ENCODE data around the gene NPAS3.
"Not testable (repeated sequence)": the region's sequence is repeated elsewhere in the genome, so short reads cannot be mapped to it uniquely, and the experiment has no call there.

The NPAS3 gene

DNA sequence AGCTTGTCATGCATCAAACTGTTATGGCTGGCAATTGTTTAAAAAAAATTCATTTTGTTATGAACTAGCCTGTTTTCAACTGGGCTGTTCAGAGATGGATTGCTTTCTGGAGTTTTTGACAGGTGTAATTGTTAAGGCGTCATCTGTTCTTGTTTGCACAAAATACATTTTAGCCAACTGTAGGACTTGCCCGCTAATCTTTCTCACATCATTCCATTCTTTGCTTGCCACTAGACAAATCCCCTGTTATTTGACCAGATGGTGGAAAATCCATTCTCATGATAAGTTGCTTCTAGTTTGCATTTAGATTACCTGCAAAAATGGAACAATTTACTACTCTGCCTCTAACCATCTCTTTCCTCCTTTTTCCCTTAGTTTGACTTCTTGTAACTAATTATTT is 114.3 kb downstream of the NPAS3 start:
- no peak for DNase-seq
- intact Hi-C loops (cut with DNase I) = no loop called here

- intact Hi-C loops (cut with DNase I) = no loop called here
- DNase-seq = no peak
These were observed 117.5 kb downstream of the NPAS3 start for GRCh38 chr14:33056213-33056612.

DNA sequence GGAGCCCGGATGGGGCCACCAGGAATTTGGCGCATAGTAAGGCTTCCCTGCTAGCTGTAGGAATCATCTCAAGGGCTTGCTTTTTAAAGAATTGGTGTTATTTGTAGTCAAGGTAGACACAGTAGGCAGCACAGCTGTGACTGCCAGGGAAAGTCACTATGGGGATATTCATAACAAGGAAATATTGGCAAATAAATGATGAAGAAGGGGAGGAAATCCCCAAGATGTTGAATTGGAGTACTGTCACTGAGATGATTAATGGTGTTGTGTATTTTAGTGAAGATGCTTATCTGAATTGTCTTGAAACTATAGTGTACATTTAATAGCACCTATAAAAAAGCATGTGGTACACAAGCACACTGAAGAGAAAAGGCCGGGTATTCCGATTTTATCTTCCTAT is 118.9 kb downstream of the NPAS3 start:
- intact Hi-C loops (cut with DNase I) = no loop called here
- DNase-seq = no peak

DNA sequence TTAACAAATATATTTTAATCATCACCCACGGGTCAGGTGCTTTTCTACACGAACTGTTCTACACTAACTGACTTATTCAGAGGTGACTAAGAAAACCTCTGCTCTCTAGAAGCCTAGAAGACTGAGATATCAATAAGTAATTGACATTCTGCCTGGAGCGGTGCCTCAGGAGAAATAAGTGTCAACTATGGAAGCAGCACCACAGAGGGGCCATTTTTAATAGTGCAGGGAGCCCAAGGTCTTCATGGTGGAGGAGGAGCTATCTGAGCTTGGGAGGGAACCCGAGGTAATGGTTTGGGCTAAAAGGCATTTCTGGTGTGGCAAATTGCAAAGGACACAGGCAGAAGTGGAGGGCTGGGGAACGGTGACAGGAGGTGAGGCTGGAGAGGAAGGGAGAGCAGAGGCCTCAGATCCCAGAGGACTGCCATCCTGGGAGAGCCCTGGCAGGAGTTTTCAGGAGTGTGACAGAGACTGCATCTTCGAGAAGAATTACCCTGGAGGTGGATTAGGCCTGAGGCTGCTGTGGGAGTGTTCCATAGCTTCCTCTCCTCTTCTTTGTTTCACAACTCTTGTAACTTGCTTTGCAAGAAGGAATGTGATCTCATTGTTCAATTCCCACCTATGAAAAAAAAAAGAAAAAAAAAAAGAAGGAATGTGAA is 123.1 kb downstream of the NPAS3 start:
- intact Hi-C loops (cut with DNase I) = no loop called here
- DNase-seq = peak in 11 of 42 donors; percentile 5 to 53 (median 17)

- intact Hi-C loops (cut with DNase I) = no loop called here
- DNase-seq = no peak
These were observed 123.8 kb downstream of the NPAS3 start for GRCh38 chr14:33062476-33062875.

- intact Hi-C loops (cut with DNase I) = no loop called here
- DNase-seq = no peak
These were observed 124.2 kb downstream of the NPAS3 start for GRCh38 chr14:33062881-33063280.

DNA sequence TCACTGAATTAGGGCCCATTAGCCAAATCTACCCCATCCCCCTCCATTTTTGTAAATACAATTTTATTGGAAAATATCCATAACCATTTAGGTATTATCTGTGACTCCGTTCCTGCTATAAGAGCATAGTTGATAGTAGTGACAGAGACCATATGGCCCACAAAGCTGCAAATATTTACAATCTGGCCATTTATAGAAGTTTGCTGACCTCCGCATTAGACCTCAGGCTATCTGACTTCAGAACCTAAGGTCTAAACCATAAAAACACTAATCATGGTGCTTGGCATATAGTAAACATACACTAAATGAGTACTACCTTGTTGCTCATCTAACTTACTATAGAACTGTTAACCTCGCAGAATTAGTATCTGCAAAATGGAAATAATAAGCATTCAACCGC is 124.8 kb downstream of the NPAS3 start:
- intact Hi-C loops (cut with DNase I) = no loop called here
- no peak for DNase-seq

DNA sequence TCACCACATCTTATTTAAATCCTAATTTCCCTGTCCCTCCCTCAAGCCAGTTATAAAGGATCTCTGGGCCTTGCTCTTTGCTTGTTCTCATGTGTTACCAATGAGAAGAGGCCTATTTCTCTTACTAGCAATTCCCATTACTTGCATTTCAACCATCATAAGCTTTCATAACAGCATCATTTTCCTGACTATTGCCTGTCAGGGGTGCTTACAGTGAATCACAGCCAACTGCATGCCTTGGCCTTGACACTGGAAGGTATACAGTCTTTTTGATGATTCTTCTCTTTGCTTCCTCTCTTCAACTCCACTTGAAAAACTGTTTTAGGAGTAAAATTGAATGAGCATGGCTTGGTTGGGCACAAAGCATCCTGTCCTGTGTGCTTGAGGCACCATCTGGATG is 127.0 kb downstream of the NPAS3 start:
- intact Hi-C loops (cut with DNase I) = no loop called here
- DNase-seq = no peak

- no peak for DNase-seq
These were observed 129.4 kb downstream of the NPAS3 start for GRCh38 chr14:33068040-33068439.

GRCh38 chr14:33068626-33069025 is 129.9 kb downstream of the NPAS3 start:
- intact Hi-C loops (cut with DNase I) = no loop called here
- no peak for DNase-seq

More at GRCh38 chr14:33068040-33068439, 129.4 kb downstream of the NPAS3 start:
- intact Hi-C loops (cut with DNase I) = no loop called here

- intact Hi-C loops (cut with DNase I) = no loop called here
- peak in 3 of 42 donors; percentile 4 to 48 (median 42) for DNase-seq
These were observed 131.8 kb downstream of the NPAS3 start for GRCh38 chr14:33070475-33070874.

- intact Hi-C loops (cut with DNase I) = no loop called here
- DNase-seq = no peak
These were observed 134.3 kb downstream of the NPAS3 start for GRCh38 chr14:33073023-33073422.

DNA sequence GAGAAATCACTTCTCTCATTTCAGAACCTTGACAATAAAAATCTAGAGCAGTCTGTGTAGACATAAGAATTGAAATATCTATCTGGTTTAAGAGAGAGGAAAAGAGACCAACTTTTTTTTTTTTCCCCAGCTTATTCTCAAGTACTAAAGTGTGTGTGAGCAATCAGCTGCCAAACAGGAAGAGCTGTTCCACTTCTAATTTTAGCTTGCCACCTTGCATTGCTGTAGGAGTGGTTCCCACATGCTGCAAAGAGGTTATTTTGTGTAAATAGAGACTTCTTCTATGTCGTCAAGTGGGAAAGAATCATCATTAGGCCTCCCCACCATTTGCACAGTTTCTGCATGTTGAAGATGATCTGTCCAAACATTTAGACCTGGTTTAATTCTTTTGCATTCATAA is 142.6 kb downstream of the NPAS3 start:
- intact Hi-C loops (cut with DNase I) = no loop called here
- DNase-seq = no peak

- intact Hi-C loops (cut with DNase I) = no loop called here
- DNase-seq = no peak
These were observed 147.1 kb downstream of the NPAS3 start for GRCh38 chr14:33085799-33086198.

DNA sequence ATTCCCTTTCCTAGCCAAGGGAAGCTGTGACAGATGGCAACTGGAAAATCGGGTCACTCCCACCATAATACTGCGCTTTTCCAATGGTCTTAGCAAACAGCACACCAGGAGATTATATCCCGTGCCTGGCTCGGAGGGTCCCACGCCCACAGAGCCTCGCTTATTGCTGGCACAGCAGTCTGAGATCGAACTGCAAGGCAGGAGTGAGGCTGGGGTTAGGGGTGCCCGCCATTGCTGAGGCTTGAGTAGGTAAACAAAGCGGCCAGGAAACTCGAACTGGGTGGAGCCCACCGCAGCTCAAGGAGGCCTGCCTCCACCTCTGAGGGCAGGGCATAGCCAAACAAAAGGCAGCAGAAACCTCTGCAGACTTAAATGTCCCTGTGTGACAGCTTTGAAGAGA is 149.6 kb downstream of the NPAS3 start:
- intact Hi-C loops (cut with DNase I); DNase-seq: not testable (repeated sequence)

- intact Hi-C loops (cut with DNase I) = no loop called here
- DNase-seq = no peak
These were observed 159.3 kb downstream of the NPAS3 start for GRCh38 chr14:33098016-33098415.

GRCh38 chr14:33103489-33103888 is 164.8 kb downstream of the NPAS3 start:
- DNase-seq = no peak
- intact Hi-C loops (cut with DNase I) = no loop called here

DNA sequence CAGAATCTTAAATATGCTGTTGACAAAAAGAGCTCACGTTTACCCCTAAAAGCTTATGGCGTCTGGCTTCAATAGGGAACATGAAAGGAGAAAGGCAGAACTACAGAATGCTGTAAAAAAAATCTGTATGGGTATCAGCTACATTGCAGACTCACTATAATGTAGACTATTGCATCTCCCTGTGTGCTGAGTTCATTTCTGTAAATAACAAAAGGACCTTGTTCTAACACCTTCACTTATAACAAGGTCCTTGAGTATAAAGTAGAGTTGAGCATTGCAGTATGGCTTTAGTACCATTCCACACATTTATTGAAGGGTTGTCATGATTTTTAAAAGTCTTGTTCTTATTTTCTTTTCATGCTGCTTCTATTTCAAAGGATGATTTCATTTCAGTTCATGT is 165.3 kb downstream of the NPAS3 start:
- intact Hi-C loops (cut with DNase I) = no loop called here
- no peak for DNase-seq

DNA sequence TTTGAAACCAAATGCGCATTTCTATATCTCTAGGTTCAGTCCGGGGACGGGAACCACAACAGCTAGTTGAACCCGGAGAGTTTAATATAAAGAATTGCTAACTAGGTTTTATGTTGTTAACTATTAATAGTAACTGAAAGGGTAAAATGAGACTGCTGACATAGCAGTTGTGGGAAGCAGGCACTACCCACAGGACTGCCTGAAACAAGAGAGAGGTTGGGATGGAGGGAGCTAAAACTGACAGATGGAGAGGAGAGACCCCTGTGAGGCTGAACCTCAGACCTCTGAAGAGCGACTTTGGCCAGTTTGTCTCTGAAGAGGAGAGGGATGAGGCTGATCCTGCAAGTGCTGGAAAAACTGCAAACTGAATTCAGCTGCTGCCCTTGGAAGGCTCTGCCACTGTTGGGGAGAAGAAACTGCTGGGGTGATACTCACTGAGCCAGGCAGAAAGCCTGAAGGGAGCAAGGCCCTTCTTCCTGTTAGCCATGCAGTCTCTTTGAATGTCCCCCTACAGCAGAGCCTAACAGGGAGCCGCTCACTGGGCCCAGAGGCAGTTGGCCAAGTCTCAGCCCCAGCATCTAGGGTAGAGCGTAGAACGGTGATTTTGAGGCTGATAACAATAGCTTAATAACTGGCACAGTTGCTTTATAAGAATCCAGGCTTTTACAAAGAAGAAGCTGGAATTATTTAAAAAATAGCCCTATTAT is 172.2 kb downstream of the NPAS3 start:
- DNase-seq = peak in 5 of 42 donors; percentile 7 to 44 (median 18)
- intact Hi-C loops (cut with DNase I) = no loop called here

DNA sequence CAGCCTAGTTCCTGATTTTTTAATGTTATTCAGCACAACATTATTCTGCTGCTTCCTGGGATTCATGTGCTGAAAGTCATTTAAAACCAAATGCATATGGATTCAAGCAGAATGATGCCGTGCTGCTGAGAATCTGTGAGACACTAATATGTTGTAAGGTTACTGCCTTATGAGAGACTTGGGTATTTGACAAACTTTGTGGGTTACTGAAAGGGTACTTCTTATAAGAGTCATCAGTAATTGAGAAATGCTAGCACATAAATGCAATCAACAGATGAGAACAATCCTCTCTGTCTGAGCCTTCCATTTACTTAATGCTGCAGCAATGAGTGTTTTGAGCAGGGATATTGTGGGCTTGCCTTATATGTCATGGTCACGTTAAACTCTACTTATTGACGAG is 175.7 kb downstream of the NPAS3 start:
- no peak for DNase-seq
- intact Hi-C loops (cut with DNase I) = no loop called here

GRCh38 chr14:33118668-33119067 is 180.0 kb downstream of the NPAS3 start:
- no peak for DNase-seq
- intact Hi-C loops (cut with DNase I) = no loop called here
